Activated T-cell treated with anti-CD3 and anti-CD28 coated beads, Interleukin-2, amount 50 U/mL, for 4 hours (primary cell): ENCODE data around the gene GRIA2. TPM values are rescaled to one million over a fixed set of nuclear protein-coding genes. Genes with fewer than 3 reads are reported as not detected.

ENCODE experiments used
- ATAC-seq, 2 donors: fragments of 200-7000 bp; cut with Tn5 transposase; one replicate each; pipeline ENCODE4 v1.10.0; 2021
- DNase-seq: peaks from one replicate; pipeline ENCODE4 v3.0.0-alpha.2; 2020
- H3K27me3 Mint-ChIP-seq: one replicate; pipeline ENCODE4 v1.8.0; 2021; ENCODE audit warnings: low read depth, mixed read lengths
- H3K36me3 Mint-ChIP-seq: one replicate; pipeline ENCODE4 v1.8.0; 2022; ENCODE audit warnings: mixed read lengths; ENCODE audit not compliant: insufficient read depth
- H3K4me1 Mint-ChIP-seq: one replicate; pipeline ENCODE4 v1.8.0; 2021; ENCODE audit warnings: low read depth, mixed read lengths
- H3K4me3 Mint-ChIP-seq: one replicate; pipeline ENCODE4 v1.8.0; 2021; ENCODE audit warnings: mild to moderate bottlenecking, moderate library complexity, mixed read lengths
- H3K9me3 Mint-ChIP-seq: one replicate; pipeline ENCODE4 v1.8.0; 2021; ENCODE audit warnings: mixed read lengths
- total RNA-seq, 3 donors: library from RNA; stranded (reverse); gene quantifications; one replicate each; pipeline ENCODE4 v1.2.1, GENCODE V29; 2021

Gene GRIA2
- total RNA-seq, 3 donors from 2014 or later: not detected

DNA sequence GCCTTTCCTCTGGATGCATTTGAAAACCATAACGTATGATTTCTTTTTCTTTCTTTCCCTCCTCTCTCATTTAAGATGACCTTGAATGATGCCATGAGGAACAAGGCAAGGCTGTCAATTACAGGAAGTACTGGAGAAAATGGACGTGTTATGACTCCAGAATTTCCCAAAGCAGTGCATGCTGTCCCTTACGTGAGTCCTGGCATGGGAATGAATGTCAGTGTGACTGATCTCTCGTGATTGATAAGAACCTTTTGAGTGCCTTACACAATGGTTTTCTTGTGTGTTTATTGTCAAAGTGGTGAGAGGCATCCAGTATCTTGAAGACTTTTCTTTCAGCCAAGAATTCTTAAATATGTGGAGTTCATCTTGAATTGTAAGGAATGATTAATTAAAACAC lies 142.8 kb downstream of the GRIA2 start:
- no peak for DNase-seq

DNA sequence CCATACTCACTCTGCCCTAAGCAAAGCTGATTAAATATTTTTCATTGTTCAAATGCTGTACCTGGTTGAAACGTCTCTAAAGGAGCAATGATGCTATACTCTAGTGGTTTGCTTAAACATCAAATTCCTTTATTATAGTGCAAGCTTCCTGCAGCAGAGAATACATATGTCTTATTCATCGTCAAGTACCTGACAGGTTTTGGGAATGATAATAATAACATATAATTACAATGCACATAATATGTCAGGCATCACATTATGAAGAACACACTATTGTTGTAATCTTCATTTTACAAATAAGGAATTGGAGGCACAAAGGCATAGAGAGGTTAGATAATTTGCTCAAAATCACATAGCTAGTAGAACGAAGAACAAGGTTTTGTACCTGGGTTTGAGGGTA lies 151.6 kb downstream of the GRIA2 start:
- H3K36me3 Mint-ChIP-seq: no peaks in the 10 kb centered on the region
- no peaks in the 10 kb centered on the region for H3K27me3 Mint-ChIP-seq
- no peak overlapping the region for H3K4me3 Mint-ChIP-seq
- DNase-seq (no peak), ATAC-seq (no peak)
- H3K4me1 Mint-ChIP-seq: no peaks in the 10 kb centered on the region
- H3K9me3 Mint-ChIP-seq: peaks cover 4% of the 10 kb centered on the region

More for the DNA sequence above, 142.8 kb downstream of the GRIA2 start:
- Mint-ChIP-seq H3K9me3 (peaks cover 18% of the 10 kb centered on the region), H3K36me3 (no peaks in the 10 kb centered on the region), H3K4me1 (no peaks in the 10 kb centered on the region), H3K27me3 (no peaks in the 10 kb centered on the region), H3K4me3 (no peak overlapping the region)
- ATAC-seq: no peak

- H3K4me3 Mint-ChIP-seq: no peak overlapping the region
- no peaks in the 10 kb centered on the region for H3K27me3 Mint-ChIP-seq
- ATAC-seq: no peak
- no peaks in the 10 kb centered on the region for H3K36me3 Mint-ChIP-seq
- no peaks in the 10 kb centered on the region for H3K4me1 Mint-ChIP-seq
- peaks cover 6% of the 10 kb centered on the region for H3K9me3 Mint-ChIP-seq
- DNase-seq: no peak
Measured at GRCh38 chr4:157372567-157372966, 152.0 kb downstream of the GRIA2 start.

DNA sequence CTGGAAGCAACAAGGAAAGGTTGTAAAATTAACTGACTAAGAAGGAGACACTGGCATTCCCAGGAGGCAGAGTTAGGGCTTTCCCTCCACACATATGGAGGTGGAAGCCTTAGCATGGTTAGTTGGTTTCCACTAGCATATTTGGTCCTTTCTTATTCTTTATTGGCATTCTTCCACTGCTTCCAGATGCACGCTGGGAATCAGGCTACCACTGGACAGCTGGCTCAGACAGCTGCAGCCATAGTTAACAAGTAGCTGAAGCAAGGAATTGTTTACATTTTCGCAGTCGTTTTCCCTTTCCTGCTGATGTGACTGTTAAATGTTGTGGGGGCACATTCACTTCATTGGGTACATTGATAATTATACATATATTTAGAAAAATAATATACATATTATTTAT lies 169.2 kb downstream of the GRIA2 start:
- Mint-ChIP-seq H3K4me3 (no peak overlapping the region), H3K9me3 (peaks cover 12% of the 10 kb centered on the region), H3K4me1 (no peaks in the 10 kb centered on the region), H3K36me3 (no peaks in the 10 kb centered on the region), H3K27me3 (no peaks in the 10 kb centered on the region)
- DNase-seq (no peak), ATAC-seq (no peak)

DNA sequence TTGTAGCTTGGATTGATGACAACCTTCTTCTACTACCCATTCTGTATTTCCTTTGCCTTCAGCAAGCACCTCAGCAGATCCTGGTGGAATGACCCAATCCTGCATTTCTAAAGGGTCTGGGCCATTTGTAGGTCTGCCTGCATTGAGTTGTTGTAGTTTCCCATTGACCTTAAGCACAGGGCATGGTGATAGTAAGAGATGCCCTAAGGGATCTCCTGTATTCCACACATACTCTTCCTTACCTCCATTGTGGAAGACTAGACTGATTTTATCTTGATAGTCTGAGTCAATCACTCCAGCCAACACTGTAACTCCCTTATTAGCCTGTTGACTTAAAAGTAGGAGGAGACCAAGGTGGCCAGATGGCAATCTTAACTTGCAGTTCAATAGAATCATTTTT lies 184.5 kb downstream of the GRIA2 start:
- Mint-ChIP-seq H3K27me3 (no peaks in the 10 kb centered on the region), H3K9me3 (peaks cover 6% of the 10 kb centered on the region), H3K4me1 (no peaks in the 10 kb centered on the region), H3K4me3 (no peak overlapping the region), H3K36me3 (no peaks in the 10 kb centered on the region)
- ATAC-seq (no peak), DNase-seq (no peak)

Other genes with a start within 250 kb of the GRIA2 start
- under 1 TPM in 2 of 3 donors, not detected in 1; 0.05 to 0.40 TPM for gene PDGFC, start 248.9 kb upstream of the GRIA2 start, total RNA-seq
- gene GLRB, start 144.6 kb upstream of the GRIA2 start, total RNA-seq: not detected